NCI-H2081 (cell line): ENCODE results near the gene NCAPD3.

ENCODE experiments used
- DNase-seq, 2 experiments: peaks; one replicate each; lab custom pipeline; 2025; lab: John Stamatoyannopoulos, UW

NCAPD3 gene

DNA sequence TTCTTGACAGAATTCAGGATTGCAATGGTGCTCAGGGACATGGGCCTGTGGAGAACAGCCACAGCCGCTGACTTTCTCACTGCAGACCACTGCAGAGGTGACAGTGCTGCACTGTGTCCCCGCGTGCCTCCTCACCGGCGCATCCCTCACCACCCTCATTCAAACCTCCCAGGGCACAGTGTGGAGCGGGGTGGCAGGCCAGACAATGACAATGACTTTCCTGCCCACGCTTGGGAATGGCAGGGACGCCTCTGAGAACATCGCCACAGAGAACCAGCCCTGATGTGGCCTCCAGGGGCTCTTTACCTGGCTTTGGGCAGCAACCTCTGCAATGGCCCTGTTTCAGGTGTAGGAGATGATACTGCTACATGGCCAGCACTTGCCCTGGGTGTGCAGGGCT is 65.7 kb downstream of the NCAPD3 start:
- DNase-seq: no peak

DNA sequence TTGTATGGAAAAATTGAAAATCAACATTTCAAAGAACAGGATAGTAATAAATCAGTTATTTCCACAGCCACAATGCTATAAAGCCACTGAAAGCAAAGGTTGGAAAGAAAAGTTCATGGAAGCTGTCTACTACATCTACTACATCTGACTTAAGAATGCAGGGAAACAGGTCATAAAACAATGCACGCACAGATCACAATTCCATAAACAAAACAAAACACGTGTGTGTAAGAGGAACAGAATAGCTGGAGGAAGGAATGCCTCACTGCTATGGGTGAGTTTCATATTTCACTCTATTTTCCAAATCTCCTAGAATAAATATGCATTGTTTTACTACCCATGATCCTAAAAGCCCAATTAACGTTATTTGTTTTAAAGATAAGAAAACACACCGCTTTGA is 66.3 kb downstream of the NCAPD3 start:
- DNase-seq: no peak

DNA sequence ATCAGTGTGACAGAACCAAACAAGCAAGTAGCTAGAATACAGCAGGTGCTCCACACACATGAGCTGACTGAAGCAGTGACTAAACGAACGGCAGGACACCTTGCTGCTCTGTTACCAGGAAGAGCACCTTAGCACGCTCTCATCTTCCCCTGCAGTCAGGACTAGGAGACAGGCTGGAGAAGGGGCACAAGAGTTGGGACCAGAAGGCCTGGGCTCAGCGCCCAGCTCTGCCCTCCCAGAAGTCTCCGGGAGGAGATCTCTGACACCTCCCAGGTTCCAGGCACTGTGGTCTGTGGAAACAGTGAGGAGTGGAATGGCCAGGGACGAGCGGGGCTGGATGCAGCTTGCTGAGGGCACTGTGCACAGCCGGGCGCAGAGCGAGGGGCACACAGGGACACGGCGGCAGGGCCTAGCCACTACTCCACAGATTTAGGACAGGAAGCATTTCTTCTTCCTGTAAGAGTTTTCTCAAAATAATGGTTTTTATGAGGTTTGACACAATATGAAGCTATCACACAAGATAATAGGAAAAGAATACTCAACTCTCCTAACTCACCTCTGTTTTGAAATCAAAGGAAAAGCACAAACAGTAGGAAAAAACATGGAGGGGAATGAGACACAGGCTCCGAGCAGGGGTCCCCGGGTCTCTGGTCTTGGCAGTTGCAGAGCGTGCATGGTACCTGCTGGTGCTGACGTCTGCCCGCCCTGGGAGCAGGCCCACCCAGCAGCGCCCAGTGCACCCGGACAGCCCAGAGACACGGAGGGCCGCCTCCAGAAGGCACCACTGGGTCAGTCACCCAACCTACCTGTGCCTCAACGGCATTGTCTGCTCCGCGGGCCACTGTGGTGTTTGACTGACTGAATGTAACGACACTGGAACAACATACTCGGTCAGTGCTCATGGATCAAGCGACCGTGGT is 67.6 kb downstream of the NCAPD3 start:
- no peak for DNase-seq

DNA sequence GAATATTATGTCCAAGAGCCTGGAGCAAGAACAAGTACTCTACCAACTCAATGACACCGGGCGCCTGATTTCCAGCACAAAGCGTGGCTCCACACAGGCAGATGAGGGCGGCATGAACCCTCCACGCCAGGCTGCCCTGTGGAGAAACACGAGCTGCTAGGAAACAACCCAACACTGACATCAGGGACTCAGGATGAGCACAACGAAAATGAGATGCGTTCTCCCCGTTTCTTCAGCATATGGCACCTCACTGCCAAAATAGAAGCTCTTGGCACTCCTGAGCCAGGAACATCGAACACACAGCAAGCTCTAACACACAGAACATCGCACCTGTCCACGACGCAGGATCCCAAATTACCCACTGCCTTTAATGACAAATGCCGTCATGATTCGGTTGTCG is 68.3 kb downstream of the NCAPD3 start:
- no peak for DNase-seq

DNA sequence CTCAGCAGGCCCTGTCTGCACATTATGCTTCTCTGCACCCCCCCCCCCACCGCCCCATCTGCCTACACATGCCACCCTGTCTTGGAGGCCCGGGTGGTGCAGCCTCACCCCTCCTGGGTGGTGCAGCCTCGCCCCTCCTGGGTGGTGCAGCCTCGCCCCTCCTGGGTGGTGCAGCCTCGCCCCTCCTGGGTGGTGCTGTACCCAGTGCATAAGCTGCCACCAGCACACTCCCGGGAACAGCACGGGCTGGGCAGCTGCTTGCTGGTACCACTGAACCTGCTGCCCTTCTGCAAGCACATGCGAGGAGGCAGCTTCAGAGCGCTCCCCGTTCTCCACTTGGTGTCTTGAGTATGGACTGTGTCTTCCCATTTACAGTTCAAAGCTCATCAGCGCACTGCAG is 69.3 kb downstream of the NCAPD3 start:
- no peak for DNase-seq

DNA sequence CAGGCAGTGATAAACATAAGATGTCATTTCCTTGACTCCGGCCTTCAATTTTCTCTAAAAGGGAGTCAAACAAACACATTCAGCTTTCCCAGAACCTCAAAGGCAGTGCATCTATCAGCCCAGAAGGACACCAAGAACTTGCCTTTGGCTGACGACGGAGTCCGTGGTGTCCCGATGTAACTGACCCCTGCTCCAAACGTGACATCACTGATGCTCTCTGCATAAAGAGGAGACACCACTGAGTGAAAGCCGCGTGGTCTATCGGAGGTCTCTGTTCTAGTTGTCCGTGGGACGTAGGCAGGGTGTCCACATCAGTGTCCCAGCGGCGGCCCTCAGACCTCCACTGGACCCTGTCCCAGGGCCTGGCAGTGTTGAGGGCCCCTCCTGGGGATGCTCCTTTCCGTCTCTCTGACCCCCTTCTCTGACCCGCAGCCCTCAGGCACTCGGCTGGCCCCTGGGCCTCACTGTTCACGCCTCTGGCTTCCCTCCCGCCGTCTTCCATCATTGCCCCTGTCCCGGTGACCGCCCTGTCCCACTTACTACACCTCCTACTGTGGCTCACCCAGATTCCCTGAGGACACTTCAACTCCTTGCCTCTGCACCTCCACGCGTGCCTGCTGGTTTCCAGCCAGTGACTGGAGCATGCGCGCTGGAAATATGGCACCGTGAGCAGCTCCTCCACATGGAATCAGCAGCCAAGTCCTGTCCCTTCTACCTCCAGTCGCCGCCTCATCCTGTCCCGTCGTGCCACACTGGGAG is 70.4 kb downstream of the NCAPD3 start:
- no peak for DNase-seq

DNA sequence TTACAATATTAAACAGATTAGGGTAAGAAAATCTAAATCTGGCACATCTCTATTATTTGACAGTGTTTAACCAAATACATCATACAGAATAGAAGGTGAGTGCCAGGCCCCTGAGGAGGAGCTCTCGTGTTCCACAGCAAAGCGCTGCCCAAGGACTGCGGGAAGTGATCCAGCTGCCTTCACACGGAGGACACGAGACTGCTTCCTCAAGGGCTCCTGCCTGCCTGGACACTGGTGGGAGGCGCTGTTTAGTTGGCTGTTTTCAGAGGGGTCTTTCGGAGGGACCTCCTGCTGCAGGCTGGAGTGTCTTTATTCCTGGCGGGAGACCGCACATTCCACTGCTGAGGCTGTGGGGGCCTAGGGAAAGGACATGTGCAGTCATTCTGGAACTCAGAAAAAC is 71.1 kb downstream of the NCAPD3 start:
- no peak for DNase-seq

DNA sequence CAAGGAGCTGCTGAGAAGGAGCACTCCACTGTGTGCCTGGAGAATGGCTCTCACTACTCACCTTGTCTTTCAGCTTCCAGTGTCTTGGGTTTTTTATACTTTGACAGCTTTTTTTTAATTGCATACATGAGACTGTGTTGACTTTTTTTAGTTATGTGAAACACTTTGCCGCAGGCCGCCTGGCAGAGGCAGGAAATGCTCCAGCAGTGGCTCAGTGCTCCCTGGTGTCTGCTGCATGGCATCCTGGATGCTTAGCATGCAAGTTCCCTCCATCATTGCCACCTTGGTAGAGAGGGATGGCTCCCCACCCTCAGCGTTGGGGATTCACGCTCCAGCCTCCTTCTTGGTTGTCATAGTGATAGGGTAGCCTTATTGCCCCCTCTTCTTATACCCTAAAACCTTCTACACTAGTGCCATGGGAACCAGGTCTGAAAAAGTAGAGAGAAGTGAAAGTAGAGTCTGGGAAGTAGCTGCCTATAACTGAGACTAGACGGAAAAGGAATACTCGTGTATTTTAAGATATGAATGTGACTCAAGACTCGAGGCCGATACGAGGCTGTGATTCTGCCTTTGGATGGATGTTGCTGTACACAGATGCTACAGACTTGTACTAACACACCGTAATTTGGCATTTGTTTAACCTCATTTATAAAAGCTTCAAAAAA is 72.6 kb downstream of the NCAPD3 start:
- no peak for DNase-seq

DNA sequence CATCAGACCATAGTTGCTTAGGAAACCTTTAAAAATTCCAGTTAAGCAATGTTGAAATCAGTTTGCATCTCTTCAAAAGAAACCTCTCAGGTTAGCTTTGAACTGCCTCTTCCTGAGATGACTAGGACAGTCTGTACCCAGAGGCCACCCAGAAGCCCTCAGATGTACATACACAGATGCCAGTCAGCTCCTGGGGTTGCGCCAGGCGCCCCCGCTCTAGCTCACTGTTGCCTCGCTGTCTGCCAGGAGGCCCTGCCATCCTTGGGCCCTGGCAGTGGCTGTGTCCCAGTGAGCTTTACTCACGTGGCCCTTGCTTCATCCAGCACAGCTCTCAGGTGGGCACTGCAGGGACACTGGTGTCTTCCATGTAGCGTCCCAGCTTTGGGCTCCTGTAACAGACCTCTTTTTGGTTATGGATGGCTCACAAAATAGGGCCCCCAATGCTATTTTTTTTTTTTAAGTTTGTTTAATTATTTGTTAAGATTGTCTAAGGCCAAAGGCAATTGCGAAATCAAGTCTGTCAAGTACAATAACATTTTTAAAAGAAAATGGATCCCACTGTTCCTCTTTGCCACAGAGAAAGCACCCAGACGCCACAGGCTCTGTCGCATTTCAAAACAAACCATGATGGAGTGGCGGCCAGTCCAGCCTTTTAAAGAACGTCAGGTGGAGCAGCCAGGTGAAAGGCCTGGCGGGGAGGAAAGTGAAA is 73.4 kb downstream of the NCAPD3 start:
- DNase-seq: no peak

DNA sequence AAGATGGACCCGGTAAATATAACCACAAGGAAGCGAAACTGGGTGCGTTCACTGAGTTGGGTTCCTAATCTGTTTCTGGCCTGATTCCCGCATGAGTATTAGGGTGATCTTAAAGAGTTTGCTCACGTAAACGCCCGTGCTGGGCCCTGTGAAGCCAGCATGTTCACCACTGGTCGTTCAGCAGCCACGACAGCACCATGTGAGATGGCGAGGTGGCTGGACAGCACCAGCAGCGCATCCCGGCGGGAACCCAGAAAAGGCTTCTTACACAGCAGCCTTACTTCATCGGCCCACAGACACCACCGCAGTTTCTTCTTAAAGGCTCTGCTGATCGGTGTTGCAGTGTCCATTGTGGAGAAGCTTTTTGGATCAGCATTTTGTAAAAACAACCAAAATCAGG is 74.4 kb downstream of the NCAPD3 start:
- DNase-seq: no peak

DNA sequence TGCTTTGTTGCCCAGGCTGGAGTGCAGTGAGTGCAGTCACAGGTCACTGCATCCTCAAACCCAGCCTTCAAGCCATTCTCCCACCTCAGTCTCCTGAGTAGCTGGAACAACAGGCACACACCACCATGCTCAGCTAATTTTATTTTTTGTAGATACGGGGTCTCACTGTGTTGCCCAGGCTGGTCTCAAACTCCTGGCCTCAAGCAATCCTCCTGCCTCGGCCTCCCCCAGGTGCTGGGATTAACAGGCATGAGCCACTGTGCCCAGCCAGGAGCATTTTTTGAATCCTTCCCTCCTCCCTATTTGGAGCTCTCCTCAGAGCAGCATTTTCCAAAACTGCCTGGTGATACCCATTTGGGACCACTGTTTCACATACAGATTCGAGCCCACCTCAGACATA is 77.2 kb downstream of the NCAPD3 start:
- DNase-seq: no peak

DNA sequence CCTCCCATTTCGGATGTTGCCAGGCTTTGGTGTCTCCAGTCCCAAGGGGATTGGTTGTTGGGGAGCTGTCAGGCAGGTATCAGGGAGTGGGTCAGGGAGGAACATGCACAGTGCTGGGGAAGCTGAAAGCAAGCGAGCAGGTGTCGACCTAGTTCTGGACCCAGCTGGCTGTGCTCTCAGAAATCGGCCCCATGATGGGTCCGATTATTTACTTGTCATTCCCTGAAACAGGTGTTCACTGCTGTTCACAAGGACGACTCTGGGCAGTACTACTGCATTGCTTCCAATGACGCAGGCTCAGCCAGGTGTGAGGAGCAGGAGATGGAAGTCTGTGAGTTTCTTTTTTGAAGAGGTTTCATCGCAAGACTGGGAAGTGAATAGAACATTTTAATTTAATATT is 78.1 kb downstream of the NCAPD3 start:
- peak; percentile 41 to 78 for DNase-seq

DNA sequence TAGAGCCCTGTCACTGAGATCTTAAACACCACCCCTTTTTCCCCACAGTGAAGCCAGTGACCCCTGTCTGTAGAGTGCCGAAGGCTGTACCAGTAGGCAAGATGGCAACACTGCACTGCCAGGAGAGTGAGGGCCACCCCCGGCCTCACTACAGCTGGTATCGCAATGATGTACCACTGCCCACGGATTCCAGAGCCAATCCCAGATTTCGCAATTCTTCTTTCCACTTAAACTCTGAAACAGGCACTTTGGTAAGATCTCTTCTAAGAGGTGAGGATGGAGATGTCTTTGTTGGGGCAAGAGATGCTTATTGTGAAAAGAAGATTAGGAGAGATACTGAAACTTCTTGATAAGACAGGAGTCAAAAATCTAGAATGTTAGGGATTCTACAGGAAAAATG is 79.0 kb downstream of the NCAPD3 start:
- DNase-seq: no peak

DNA sequence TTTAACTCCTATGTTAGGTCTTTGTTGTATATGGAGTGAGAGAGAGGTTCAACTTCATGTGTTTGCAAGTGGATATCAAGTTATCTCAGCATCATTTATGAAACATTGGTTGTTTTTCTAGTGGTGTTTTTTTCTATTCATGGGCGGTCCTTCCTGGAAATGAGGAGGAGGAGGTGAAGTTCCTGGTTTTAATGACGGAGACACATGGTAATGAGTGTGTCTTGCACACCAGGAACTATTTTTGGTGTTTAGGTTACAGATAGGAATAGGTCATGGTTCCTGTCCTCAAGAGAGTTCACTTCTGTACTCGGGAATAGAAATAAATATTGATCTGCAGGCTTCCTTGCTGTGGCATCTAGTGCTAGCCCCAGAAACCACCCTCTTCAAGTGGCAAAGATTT is 80.0 kb downstream of the NCAPD3 start:
- DNase-seq: no peak

DNA sequence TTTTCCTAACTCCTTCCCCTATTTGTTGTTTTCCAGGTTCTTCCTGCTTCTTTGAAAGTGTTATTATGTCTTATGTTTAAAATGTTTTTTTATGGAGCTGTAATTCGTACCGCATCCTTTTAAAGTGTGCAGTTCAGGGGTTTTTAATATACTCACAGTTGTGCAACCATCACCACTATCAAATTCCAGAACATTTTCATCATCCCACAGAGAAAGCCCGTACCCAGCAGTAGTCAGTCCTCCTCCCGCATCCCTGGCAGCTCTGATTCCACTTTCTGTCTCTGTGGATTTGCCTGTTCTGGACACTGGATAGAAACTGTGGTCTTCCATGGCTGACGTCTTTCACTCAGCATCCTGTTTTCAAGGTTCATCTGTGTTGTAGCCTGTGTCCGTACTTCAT is 81.2 kb downstream of the NCAPD3 start:
- DNase-seq: no peak

DNA sequence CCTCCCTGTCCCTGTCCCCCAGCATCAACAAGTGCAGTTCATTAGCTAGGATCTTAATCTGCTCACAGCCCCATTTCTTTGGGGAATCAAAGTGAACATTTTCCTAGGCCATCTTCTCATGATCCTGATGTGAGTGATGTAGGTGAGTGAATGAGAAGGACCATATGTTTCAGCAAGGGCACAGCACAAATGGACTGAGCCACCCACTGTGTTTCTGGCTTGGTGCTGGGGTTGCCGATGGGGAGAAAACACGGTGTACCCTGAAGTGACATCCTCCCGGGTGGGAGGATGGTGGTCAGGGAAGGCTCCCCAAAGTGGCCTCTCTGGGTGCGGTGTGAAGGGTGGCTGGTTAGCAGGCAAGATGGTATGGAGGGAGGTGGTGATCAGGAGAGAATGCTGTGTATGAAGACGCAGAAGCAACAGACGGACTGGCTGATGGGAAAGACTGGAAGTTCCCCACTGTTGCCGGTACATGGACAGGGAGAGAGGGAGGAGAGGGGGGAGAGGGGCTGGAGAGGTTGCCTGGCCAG is 82.7 kb downstream of the NCAPD3 start:
- DNase-seq: no peak

DNA sequence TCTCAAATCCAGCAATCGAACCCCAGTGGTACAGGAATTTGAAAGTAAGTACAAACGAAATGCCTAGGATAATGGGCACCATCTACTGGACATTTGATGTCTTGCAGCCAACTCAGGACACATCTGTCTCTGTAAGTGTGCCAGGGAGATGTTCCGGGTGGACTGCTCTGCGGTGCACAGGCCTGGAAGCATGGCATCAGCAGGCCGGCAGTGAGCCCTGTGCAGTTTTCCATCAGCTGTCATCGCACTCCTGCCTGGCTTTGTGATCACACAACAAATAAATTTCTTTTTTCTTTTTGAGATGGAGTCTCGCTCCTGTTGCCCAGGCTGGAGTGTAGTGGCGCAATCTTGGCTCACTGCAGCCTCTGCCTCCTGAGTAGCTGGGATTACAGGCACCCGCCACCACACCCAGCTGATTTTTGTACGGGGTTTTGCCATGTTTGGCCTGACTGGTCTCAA is 83.9 kb downstream of the NCAPD3 start:
- DNase-seq: peak; percentile 61 to 77

DNA sequence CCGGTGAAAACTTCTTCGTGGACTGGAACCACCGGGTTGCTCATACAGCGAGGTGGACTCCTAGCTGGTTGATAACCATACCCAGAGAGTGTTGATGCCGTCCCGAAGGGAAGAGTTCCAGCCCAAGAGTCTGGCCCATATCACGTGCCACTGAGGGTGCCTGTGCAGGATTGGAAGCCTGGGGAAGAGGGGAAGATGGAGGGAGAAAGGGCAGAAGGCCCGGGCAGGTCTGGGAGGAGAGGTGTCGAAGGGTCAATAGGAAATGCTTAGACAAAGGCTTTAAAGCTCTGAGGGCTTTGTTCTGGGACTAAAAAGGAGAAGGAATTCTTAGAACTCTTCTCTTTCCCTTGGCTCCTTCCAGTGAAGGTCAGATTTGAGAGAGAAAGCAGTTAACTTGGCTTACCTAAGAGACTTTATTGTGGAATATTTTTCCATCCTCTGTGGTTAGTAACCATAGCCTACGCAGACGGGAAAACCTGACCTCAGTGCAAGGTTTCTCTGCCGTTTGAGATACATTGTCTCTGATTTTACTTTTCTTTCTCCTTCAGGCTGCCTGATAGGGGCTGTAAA is 84.4 kb downstream of the NCAPD3 start:
- no peak for DNase-seq

DNA sequence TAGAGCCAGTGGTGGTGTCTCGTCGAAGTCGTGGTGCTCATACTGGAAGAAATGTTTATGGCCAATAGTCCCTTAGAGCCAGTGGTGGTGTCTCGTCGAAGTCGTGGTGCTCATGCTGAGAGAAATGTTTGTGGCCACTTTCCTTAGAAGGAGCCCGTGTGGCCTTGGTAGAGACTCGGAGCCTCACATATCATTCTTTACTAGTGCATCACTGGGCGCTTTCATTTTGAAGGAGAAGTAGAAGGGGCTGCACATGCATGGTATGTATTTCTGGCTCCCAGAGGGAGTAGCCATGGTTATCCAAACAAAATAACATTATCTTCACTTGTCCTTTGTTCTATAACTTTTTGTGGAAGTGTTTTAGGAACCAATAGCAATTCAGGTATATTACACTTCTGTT is 85.4 kb downstream of the NCAPD3 start:
- no peak for DNase-seq

DNA sequence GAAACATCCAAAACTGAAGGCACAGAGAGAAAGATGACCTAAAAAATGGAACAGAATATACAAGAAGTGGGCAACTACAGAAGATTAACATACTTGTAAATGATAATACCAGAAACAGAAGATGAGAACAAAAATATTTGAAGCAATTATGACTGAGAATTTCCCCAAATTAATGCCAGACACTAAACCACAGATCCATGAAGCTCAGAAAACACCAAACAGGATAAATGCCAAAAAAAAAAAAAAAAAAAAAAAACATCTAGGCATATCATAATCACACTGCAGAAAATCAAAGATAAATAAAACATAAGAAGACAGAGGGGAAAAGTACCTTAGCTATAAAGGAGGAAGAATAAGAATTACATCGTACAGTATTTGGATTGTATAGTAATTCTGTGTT is 89.6 kb downstream of the NCAPD3 start:
- no peak for DNase-seq

DNA sequence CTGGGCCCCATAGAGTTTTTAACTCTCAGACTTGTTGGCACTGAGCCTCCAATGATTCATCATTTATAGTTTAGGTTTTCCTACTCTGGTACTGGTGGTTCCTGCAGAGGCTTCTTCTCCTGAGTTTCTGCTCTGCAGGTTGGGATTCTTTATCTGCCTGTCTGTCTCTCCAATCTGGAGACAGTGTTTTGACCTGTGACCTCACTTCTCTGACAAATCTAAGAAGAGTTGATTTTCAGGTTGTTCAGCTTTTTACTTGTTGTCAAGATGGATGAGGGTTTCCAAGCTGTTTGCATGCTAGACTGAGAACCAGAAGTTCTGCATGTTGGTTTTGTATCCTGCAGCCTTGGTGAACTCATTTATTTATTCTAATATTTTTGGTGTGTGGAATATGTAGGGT is 91.0 kb downstream of the NCAPD3 start:
- no peak for DNase-seq
